Mesodermal cell (in vitro differentiated cells): ENCODE measurements around the gene SLC9A1.

Experiments
- H3K27ac ChIP-seq: 2 replicates; pipeline ENCODE4 v1.7.0; 2013; ENCODE audit warnings: mild to moderate bottlenecking, low read depth, low read length, moderate library complexity; ENCODE audit not compliant: severe bottlenecking
- H3K36me3 ChIP-seq: 2 replicates; pipeline ENCODE4 v1.7.1; 2013; ENCODE audit warnings: mild to moderate bottlenecking, low read length, moderate library complexity; ENCODE audit not compliant: control insufficient read depth, insufficient read depth
- H3K4me1 ChIP-seq: one replicate; pipeline ENCODE4 v1.7.1; 2013; ENCODE audit warnings: mild to moderate bottlenecking, low read length; ENCODE audit not compliant: insufficient read depth, control insufficient read depth, poor library complexity, severe bottlenecking
- H3K4me3 ChIP-seq: 2 replicates; pipeline ENCODE4 v1.7.0; 2013; ENCODE audit warnings: low read length, control low read depth, mild to moderate bottlenecking; ENCODE audit not compliant: insufficient read depth, poor library complexity, severe bottlenecking; ENCODE audit errors: extremely low read depth
- H3K9me3 ChIP-seq: 2 replicates; pipeline ENCODE4 v1.7.1; 2013; ENCODE audit warnings: mild to moderate bottlenecking, low read length, moderate library complexity; ENCODE audit not compliant: control insufficient read depth
- WGBS, 2 experiments: methylation state at CpG; one replicate each; pipeline ENCODE4 v1.1.5; 2013; ENCODE audit warnings: missing lambda C conversion rate in 2 of 2; ENCODE audit not compliant: insufficient coverage in 2 of 2; 5-methylcytosine and 5-hydroxymethylcytosine counted together

The SLC9A1 gene

GRCh38 chr1:27152004-27152828 lies 2.7 kb downstream of the SLC9A1 start:
- WGBS, 2 experiments = 81 to 86% methylated on average over 2 to 5 of the region's 7 CpGs
- peaks cover 24% of the 10 kb centered on the region for H3K4me1 ChIP-seq
- H3K4me3 ChIP-seq = peak overlapping the region; percentile 57
- no peak overlapping the region for H3K27ac ChIP-seq
- peaks cover 14% of the 10 kb centered on the region for H3K36me3 ChIP-seq
- H3K9me3 ChIP-seq = no peaks in the 10 kb centered on the region

GRCh38 chr1:27150641-27151040 lies 4.3 kb downstream of the SLC9A1 start:
- peaks cover 33% of the 10 kb centered on the region for H3K4me1 ChIP-seq

GRCh38 chr1:27150183-27150582 lies 4.7 kb downstream of the SLC9A1 start:
- WGBS, 2 experiments = 92 to 95% methylated on average over 2 of the region's 3 CpGs
- H3K4me1 ChIP-seq = peaks cover 33% of the 10 kb centered on the region
- H3K4me3 ChIP-seq = no peak overlapping the region

More at GRCh38 chr1:27150641-27151040, 4.3 kb downstream of the SLC9A1 start:
- Histone ChIP-seq H3K9me3 (no peaks in the 10 kb centered on the region), H3K4me3 (no peak overlapping the region), H3K36me3 (peaks cover 14% of the 10 kb centered on the region), H3K27ac (no peak overlapping the region)
- 80 to 92% methylated on average over 1 to 2 of the region's 3 CpGs for WGBS, 2 experiments

GRCh38 chr1:27149762-27150113 lies 5.2 kb downstream of the SLC9A1 start:
- Histone ChIP-seq H3K27ac (no peak overlapping the region), H3K4me1 (peaks cover 35% of the 10 kb centered on the region), H3K4me3 (no peak overlapping the region), H3K9me3 (no peaks in the 10 kb centered on the region), H3K36me3 (peaks cover 14% of the 10 kb centered on the region)
- WGBS, 2 experiments = 96 to 100% methylated on average over 2 to 4 of the region's 4 CpGs

More at GRCh38 chr1:27150183-27150582, 4.7 kb downstream of the SLC9A1 start:
- peaks cover 14% of the 10 kb centered on the region for H3K36me3 ChIP-seq
- H3K27ac ChIP-seq = no peak overlapping the region
- H3K9me3 ChIP-seq = no peaks in the 10 kb centered on the region

GRCh38 chr1:27149084-27149761 lies 5.7 kb downstream of the SLC9A1 start:
- Histone ChIP-seq H3K27ac (no peak overlapping the region), H3K4me3 (no peak overlapping the region), H3K9me3 (no peaks in the 10 kb centered on the region), H3K4me1 (peaks cover 32% of the 10 kb centered on the region), H3K36me3 (peaks cover 18% of the 10 kb centered on the region)
- WGBS, 2 experiments = 94% methylated on average over 6 to 7 of the region's 8 CpGs

GRCh38 chr1:27148591-27148990 lies 6.3 kb downstream of the SLC9A1 start:
- Histone ChIP-seq H3K9me3 (no peaks in the 10 kb centered on the region), H3K36me3 (peaks cover 18% of the 10 kb centered on the region), H3K4me1 (peaks cover 26% of the 10 kb centered on the region), H3K4me3 (no peak overlapping the region), H3K27ac (no peak overlapping the region)
- WGBS, 2 experiments = 96 to 100% methylated on average over 1 to 2 of the region's 2 CpGs

GRCh38 chr1:27147842-27148518 lies 6.9 kb downstream of the SLC9A1 start:
- H3K4me1 ChIP-seq = peaks cover 20% of the 10 kb centered on the region
- H3K4me3 ChIP-seq = no peak overlapping the region
- H3K36me3 ChIP-seq = peaks cover 18% of the 10 kb centered on the region
- H3K9me3 ChIP-seq = no peaks in the 10 kb centered on the region
- 83 to 100% methylated on average over 1 of the region's 1 CpG for WGBS, 2 experiments
- H3K27ac ChIP-seq = no peak overlapping the region

- Histone ChIP-seq H3K36me3 (peaks cover 16% of the 10 kb centered on the region), H3K27ac (peak overlapping the region; percentile 74), H3K4me1 (peaks cover 26% of the 10 kb centered on the region), H3K9me3 (no peaks in the 10 kb centered on the region), H3K4me3 (no peak overlapping the region)
- WGBS, 2 experiments = 70 to 88% methylated on average over 3 to 5 of the region's 7 CpGs
Observed at GRCh38 chr1:27145934-27146354, 9.0 kb downstream of the SLC9A1 start.

- no peaks in the 10 kb centered on the region for H3K9me3 ChIP-seq
- H3K36me3 ChIP-seq = peaks cover 16% of the 10 kb centered on the region
- peaks cover 26% of the 10 kb centered on the region for H3K4me1 ChIP-seq
- H3K4me3 ChIP-seq = no peak overlapping the region
- H3K27ac ChIP-seq = peak overlapping the region; percentile 74
- WGBS, 2 experiments = 89 to 100% methylated on average over 3 to 5 of the region's 5 CpGs
Observed at GRCh38 chr1:27144920-27145661, 9.8 kb downstream of the SLC9A1 start.

GRCh38 chr1:27144049-27144748 lies 10.7 kb downstream of the SLC9A1 start:
- Histone ChIP-seq H3K4me3 (no peak overlapping the region), H3K36me3 (peaks cover 13% of the 10 kb centered on the region), H3K9me3 (no peaks in the 10 kb centered on the region), H3K27ac (no peak overlapping the region), H3K4me1 (peaks cover 26% of the 10 kb centered on the region)
- WGBS, 2 experiments = 91 to 94% methylated on average over 7 to 8 of the region's 9 CpGs
